GF-D8 (cell line): ENCODE results near the gene FCMR.

Experiments
- DNase-seq: peaks from one replicate; lab custom pipeline; 2025; lab: John Stamatoyannopoulos, UW

The FCMR gene, protein sequence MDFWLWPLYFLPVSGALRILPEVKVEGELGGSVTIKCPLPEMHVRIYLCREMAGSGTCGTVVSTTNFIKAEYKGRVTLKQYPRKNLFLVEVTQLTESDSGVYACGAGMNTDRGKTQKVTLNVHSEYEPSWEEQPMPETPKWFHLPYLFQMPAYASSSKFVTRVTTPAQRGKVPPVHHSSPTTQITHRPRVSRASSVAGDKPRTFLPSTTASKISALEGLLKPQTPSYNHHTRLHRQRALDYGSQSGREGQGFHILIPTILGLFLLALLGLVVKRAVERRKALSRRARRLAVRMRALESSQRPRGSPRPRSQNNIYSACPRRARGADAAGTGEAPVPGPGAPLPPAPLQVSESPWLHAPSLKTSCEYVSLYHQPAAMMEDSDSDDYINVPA

DNA sequence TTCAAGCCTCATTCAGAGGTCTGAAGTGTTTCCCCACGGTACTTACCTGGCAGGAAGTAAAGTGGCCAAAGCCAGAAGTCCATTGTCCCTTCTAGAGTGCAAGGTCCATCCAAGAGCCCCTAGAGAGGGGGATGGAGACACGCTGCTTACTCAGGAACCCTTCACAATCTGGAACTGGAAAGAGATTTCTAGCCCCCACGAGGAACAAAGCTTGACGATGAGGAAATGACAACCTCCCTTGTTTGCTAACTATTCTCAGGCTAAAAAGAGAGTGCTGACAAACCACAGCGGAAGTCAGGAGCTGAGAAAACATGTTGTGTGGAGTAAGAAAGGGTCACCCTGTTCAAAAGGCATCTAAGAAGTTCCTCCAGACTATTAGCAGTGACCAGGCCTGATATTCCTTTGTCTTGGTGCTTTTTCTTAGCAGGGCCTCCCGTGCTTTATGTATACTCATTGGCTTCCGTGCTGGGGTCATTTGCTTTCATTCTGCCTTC is at the start of gene FCMR:
TSS of gene FCMR (minus strand) at position 170 of the 494 bp plus-strand sequence. CDS start at position 83, 87 bp downstream.
- DNase-seq = peak; percentile 12

DNA sequence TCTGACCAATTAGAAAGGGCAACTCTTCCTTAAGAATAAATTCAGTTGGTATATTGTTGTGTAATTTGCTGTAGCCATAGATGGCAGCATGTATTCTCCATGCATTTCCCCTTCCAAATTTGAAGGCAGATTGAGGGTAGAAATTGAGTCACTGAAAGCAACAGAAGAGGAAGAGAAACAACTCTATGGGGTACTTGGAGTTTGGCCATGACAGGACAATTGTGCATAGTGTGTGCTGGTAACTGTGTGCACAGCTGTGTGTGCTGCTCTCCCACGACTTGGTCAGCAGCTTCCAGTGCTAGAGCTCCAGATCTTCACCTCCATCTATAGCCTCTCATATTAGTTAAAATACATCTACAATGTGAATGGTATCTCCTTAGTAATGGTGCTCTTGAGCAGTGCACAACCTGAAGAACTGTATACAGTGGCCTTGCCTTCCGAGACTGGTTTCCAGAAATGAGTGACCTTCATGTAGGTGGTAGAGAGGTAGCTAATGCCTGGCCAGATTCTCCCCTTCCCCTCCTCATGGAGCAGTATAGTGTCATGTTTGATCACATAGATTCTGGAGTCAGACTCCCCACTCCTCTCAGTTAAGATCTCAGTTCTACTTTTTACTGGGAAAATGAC is 49.4 kb upstream of the FCMR start:
- no peak for DNase-seq

DNA sequence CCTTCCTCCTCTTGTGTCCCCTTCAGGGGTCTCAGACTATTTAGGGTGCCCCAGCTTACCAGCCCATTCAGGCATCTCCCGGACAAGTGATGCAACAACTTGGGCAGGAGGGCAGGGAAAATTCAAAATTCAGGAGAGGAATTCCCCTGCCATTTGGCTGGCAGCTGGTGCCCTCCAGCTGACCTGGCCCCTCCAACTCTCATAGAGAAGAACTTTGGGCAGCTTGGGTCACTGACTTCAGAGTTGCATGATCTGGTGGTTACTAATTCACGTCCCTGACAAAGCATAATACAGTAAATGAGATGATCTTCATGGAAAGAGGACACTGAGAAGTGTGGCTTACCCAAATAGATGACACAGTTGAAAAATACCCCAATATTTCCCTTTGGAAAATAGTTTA is 48.7 kb upstream of the FCMR start, which contains the start of gene FCAMR:
TSS of gene FCAMR (minus strand) at position 15 of the 400 bp plus-strand sequence. CDS start 335 bp downstream, outside the sequence.
- no peak for DNase-seq

DNA sequence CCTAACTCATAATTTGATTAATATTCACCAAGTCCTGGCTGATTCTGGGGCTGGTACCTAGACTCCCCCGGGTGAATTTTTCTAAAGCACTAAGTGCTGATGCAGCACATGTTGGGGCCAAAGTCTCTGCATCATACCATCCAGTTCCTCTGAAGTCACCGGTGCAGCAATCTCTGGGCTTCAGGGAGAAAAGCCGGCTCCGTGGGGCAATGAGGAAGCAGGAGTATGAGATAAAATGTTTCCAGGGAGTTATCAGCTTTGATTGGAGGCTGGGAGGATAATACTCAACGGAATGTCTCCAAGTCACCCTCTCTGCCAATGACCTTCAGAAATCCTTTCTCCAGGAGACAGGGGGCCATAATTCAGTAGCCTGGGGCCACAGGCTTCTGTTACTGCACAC is 47.3 kb upstream of the FCMR start:
- no peak for DNase-seq

DNA sequence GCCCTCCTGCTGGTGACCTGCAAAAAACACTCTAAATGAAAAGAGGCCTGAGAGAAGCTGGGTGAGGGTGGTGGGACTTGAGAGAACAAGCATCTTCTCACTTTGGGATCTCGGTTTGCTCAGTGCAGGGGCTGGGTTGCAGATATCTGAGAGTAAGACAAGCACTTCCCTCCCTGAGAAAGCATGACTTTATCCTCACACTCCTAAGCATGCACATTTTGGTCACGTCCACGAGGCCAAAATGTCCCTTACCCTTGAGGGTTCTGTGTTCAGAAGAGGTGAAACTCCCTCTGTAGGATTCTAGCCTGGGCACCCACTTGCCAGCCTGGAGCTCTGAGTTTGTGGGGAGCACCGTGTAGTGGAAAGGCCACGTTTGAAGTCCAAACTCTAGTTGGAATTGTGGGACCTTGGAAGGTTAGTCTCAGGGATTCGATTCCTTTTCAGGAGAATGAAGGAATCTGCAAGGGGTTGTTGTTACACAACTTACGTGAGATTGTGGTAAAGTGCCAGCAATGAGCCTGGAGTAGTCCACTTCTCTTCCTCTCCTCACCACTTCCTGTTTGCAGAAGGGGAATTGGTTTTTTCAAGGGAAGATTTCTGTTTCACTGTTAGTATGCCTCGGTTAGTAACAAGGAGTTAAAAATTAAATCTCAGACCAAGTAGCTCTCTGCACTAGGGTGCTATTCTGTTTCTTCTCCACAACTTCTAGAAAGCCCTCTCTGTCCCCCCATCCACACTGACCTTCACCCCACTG is 45.5 kb upstream of the FCMR start:
- peak; percentile 51 for DNase-seq

DNA sequence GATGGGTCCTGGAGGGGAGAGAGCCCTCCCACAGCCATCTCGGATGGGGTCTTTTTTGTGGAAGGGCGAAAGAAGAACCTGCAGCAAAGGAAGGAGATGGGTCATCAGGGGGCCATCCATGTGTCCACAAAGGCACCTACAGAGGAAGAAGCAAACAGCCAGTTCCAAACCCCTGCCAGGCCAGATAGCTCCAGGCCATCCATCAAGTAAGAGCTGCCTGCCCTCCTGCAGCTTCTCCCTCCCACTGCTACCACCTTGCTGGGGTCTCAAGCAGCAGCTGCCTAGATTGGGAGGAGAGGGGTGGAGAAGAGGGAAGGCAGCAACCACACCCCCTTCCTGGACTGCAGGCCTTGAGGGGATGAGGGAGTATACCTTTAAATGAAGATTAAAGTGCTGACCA is 44.0 kb upstream of the FCMR start:
- DNase-seq = no peak

DNA sequence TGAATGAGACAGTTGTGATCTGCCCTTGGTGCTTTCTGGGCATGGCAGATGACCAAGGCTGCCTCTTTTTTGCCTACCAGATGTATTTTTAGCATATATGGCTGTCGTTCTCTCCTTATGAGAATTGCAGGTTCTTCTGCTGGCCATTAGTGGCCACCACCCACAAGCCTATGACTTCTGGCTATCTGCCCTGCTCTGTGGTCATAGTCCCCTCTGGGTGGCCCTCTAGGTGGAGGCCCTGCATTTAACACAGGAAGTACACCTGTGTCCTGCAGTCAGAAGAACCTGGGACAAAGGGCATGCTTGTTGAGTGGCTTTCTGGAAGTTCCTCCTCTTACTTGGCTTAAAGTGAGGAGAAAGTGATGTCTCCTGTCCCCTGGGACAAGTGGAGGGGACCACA is 42.0 kb upstream of the FCMR start:
- no peak for DNase-seq

DNA sequence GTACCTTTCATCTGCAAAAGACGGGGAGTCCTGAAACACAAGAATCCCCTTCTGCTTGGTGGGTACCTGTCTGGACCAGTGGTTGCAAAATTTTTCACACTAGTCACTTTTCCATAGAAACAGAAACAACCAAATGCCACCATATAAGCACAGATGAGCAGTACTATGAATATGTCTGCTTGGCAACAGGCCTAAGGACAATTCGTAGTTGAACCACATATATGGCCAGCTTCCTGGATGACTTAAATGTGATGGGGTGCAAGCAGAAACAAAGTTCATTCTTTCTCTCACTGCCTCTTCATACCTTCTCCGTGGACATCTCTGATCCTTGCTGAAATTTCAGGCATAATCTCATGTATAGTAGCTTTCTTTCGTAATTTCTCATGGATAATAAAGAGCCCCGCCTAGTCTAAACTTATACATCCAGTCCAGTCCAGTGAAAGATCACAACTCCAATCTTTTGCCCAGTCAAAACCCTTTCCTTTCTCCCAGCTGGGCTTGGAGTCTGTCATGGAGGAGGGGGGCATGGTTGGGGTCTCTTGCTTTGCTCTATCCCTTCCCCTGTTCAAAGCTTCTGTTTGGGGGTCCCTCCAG is 41.5 kb upstream of the FCMR start:
- no peak for DNase-seq

DNA sequence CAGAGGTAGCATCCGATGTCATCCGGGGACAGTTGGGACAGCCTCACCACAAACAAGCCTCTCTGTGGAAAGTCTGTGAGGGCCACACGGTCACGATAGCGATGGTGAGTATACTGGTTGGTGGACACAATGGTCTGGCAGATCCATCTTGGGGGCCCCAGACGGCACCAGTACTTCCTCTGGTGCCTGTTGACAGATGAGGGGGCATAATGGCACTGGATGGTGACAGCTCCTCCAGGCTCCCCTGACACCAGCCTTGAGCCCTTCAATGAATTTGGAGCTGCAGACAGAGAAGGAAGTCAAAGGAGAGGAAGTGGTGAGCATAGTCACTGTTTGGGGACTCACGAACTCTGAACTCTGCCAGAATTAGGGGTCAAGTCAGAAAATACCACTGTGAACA is 40.5 kb upstream of the FCMR start:
- no peak for DNase-seq

DNA sequence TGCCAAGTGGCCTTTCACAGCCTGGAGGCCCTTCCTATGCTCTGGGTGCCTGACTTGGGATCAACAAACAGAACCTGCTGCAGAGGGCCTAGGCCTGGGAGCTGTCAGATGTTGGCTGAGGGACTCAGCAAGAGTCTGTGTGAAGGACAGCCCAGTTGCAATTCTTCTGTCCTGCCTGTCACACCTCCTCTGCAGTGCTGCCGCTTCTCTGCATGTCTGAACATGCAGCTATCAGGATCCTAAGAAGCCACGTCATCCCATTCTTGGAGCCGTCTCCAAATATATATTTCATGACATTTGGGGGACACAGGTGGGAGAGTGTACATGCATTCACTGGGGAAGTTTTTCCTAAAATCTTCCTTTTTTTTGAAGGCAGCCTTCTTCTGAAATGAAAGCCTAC is 39.9 kb upstream of the FCMR start:
- no peak for DNase-seq

DNA sequence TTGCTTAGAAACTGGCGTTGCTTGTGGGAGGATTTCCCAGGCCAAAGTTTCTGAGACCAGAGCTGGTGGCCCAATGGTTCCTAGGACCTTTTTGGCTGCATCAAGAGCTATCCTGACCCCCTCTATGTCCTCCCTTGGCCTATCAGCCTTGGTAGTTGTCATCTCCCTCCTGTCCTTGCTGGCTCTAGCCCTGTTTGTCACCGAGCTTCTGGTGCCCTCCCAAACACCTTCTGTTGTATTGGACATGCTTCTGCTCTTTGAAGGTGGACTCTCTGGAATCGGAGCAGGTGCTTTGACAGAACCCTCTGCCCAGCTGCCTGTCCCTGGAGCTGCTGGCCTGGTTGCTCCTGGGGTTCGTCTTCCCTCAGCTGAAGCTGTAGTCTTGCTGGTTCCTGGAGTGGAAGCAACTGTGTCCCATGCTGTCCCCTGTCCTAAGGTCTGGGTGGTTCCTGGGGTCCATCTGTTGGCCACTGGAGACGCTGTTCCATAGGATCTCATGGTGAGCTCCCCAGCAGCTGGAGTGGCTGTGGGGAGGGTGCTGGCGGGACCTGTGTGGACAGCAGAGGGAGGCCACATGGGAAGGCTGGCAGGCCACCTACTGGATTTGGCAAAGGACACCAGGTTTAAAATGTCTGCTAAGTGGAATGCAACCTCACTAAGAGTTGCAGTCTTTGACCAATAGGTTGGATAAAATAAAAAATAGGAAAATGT is 39.1 kb upstream of the FCMR start:
- DNase-seq = no peak

DNA sequence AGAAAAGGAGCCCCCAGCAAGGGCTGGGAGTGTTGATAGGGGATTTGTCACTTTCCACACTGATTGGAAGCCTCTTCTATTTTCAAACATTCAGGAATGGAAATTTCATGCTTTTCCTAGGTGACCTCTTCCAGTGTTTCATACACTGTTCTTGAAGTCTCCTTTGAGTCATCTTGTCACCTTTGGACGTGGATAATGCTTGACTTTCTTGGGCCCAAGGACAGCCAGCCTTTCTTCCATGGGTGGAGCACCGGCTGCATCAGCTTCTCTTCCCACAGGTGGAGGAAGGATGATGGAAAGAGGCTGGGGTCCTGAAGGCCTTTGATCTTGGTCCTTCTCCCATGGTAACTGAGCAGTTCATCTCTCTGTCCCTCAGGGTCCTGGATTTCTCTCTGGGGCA is 36.4 kb upstream of the FCMR start:
- no peak for DNase-seq

DNA sequence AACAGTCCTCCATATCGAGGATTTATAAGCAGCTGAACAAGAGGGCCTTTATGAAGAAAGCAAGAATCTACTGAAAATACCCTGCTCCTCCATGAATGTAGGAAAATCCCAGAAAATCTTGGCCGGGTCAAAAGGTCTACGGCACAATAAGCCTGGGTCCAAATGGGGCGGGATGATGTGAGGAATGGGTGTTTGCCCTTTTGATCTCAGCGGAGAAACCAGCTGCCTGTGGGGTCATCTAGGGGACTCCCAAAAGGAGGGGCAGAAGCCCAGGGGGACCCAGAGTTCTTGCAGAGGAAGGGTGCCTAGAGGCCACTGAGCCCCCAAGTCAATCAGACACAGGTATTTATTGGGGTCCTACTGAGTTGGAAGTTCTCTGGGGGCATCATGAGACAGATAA is 35.9 kb upstream of the FCMR start:
- no peak for DNase-seq

DNA sequence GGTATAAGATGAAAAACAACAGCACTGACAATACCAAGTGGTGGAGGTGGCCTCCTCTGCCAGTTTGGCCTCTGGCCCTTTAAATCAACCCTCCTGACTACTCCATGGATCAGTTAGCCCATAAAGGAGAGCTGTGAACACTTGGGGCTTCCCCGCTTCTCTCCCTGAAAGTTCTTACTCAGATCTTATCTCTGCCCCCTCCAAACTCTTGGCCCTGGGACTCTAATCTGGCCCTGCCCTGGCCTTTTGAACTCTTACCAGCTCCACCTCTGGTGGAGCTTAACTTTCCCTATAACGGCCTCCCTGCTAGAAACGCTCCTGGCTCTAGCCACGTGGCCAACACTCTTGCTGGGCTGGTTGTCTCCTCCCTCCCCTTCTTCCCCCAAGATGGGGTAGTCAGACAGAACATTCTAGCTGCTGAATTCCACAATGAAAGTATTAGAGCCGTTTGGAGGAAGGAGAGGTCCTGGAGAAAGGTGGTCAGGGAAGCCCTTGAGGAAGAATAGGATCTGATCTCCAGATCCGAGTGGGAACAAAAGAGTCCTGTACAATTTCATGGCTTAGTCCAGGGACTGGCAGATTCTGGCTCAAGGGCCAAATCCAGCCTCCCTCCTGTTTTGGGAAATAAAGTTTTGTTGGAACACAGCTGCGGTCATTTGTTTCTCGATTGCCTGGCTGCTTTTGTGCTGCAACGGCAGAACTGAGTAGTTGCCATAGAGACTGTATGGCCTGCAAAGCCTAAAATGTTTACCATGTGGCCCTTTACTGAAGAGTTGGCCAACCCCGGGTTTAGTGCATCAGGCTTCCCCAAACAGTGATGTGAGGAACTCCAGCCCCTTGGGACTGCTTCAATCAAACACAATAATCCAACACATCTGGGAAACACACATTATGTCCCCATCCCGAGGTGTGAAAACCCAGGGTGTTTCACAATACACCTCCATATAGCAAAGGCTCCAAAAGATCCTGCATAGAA is 34.0 kb upstream of the FCMR start:
- no peak for DNase-seq

DNA sequence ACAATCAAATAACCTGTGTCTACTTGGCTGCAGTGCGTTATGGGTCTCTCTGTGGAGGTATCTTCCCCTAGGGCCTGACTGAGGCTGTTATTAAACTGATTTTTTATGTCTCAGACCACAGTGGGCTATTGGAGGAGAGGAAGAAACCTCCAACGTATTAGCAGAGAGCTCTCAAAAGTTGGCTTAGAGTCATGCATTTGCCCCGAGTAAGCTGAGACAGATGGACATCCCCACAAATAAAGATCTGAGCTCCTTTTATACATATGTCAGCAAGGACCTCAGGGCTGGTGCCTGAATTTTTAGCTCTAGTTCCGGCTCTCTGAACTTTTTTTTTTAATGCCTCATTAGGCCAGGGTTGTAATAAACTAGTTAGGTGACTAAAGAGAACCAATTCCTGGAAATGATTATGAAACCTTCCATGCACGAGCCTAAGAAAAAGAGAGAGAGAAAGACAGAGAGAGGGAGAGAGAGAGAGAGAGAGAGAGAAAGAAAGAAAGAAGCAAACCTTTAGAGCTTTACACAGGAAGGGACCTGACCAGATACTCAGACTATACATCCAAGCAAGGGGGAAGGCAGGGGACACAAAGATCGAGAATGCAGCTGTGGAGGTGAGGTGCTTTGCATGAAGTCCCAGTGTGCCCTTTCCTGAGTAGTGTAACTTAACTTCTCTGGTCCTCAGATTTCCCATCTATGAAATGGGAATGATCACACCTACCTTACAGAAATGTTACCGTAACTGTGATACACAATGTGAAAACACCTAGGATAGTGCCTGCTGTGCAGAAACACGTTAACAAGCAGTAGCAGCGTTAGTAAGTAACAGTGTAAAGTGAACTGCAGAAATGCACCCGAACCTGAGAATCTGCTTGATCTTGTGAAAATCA is 33.0 kb upstream of the FCMR start:
- DNase-seq = no peak

DNA sequence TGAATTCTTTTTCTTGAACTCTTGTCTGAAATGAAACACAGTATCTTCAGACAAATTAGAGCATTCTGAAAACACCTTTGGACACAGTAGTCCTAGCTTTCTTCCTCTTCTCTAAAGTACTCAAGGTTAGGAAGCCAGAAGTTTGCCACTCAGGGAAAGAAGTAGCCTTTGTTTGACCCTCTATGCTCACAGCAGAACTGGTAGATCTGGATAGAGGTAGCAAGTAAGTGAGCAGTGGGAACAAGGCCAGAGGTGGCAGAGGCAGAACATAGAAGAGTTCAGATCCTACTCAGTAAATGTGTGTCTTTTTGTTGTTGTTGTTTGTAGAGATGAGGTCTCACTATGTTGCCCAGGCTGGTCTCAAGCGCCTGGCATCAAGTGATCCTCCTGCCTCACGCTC is 31.9 kb upstream of the FCMR start:
- DNase-seq = no peak

DNA sequence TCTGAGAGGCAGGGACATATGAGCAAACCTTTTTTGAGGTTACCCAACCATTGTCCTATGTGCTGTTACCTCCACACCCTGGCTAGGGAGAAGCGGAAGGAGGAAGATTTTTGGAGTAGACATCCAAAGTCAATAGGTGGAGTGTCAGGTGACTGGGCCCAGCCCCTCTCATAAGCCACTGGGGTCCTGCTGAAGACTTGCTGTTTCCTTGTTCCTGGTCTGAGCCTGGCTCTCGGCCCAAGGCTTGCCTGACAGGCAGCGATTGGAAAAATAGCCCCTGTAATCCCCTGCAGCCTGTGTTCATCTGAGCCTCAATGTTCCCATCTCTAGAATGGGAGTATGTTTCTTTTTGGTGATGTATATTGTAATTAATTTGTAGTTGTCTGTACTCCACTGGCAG is 31.4 kb upstream of the FCMR start:
- DNase-seq = no peak

DNA sequence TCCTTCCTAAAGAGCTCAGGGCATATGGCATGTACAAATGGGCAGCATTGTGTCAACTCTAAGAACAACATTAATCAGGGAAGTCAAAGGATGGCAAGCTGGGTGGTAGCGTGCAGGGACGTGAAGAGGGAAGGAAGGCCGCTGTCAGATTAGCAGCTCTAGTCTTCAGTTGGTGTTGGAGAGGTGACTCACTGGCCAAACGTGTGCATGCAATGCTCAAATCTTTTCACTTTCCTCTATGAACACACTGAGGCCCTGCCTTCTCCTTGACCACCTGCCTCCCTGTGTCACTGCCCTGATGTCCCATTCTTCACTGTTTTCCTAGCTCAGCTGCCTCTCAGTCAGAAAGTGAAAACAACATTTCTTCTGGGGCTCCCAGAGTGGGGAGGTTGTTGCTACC is 30.4 kb upstream of the FCMR start:
- DNase-seq = no peak

DNA sequence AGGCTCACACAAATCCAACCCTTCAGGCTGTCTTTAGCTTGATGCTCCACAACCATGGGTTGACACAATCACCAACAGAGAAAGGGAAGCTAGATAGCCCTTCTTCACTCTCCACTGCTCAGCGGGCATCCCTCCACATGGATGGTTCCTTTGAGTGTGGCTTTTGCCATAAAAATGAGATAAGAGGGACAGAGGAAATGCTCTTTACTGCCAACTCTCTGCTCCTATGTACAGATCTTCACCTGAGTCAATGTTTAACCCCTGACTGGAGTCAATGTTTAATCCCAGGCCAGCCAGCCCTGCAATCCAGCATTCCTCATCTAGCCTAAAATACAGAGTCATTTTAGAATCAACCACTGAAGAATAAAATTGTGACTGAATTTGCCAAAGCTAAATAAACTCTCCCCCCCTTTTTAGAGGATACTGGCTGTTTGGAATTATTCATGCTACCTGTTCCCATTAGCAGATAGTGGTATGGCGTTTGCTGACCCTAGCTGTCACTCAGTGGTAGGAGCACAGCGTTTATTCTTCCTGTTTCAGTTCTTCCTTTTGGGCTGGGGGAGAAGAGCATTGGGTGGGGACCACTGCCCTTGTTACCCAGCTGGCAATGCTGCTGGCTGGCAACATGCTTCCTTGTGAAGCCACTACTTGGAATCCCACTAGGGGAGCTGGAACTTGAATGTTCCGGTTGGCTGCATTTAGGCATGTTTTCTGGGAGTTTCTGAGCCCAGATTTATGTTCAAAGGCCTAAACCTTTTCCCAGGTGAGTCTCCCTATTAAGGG is 29.8 kb upstream of the FCMR start:
- DNase-seq = no peak
